NCI-H82 treated with DMSO at 0.1 percent for 48 hours (cell line): ENCODE data around the gene OTOGL.
"Not testable (repeated sequence)": the region's sequence is repeated elsewhere in the genome, so short reads cannot be mapped to it uniquely, and the experiment has no call there.

Experiments used
- DNase-seq: peaks from one replicate; lab custom pipeline; 2025; ENCODE audit not compliant: unreplicated experiment; lab: John Stamatoyannopoulos, UW

The OTOGL gene, protein sequence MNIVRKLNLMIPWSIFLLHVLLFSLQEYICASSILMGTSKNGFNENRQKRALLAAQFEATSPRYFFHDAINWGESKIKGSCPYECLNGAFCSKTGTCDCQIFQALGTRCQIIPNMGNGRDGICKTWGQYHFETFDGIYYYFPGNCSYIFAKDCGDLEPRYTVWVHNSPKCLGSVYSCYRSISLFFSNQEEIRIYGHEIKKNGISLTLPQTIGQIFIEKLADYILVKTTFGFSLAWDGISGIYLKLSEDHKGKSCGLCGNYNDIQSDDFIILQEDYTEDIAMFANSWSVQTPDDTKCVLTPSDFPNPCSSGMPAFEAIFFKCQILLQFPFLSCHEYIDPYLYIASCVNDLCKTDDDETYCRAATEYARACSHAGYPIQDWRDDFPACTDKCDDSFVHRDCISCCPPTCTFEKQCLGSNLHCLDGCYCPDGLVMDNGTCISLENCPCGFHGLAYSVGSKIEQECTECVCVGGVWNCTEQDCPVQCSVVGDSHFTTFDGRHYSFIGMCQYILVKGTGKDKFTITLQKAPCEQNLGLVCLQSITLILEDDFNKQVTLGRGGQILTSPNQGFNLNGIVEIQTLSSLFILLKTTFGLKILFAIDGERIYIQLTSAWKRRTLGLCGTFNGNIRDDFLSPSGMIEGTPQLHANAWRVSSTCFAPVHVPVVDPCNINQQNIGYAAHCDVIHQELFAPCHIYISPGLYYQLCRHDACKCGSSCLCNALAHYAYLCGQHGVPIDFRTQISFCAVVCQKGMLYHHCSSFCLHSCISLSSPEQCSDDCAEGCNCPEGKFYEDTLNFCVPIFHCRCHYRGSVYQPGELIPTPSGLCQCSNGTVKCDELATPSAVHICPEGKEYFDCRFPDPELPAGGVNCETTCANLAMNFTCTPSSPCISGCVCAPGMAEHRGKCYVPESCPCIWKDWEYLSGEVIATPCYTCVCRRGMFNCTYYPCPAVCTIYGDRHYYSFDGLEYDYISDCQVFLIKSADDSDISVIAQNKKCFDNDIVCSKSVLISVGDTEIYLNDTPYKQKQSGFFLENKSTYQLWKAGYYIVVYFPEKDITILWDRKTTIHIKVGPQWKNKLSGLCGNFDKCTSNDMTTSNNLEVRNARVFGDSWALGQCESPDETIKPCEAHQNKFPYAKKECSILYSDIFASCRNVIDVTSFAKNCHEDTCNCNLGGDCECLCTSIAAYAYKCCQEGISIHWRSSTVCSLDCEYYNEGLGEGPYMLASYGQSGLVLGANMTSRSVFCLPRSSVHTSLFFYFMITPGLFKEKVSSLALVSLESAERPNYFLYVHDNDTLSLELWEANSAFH (N-terminal part only)

DNA sequence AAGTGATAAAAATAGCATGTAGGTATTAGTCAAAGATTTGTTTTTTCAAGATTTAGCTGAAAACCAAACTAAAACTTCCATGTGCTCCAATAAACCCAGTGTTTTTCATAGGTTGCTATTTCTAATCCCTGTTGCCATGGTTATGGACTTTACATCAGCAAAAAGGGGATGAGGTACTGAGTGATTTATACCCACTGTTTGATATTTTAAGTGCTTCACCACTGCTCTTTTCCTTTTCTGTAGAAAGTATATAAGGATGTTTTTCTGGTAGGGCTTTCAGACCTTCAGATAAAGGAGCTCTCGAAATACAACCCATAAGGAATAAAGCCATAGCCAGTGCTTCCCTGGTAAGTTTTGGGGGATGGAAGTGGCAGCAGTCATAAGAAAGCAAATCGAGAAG, at the start of gene OTOGL:
Gene OTOGL, plus strand, starts transcription at position 279 of the 400 bp plus-strand sequence. CDS start 109,895 bp downstream, outside the sequence.
- no peak for DNase-seq

DNA sequence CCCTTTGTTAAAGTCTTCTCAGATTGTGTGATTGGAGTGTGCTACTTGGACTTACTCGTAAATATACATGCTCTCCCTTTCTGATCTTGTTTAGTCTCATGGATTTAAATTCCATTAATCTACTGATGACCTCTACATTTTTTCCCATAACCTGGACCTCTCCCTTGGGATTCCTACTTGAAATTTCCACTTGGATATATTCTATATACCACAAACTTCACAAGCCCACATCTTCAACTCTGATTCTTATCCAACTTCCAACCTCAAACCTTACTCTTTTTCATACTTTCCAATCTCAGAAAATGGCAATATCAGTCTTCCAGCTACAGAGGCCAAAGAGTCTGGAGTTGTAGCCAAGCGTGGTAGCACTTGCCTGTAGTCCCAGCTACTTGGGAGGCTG, 49.1 kb upstream of the OTOGL start:
- no peak for DNase-seq

- DNase-seq: no peak
These were observed 46.1 kb upstream of the OTOGL start for GRCh38 chr12:80053051-80053790.

DNA sequence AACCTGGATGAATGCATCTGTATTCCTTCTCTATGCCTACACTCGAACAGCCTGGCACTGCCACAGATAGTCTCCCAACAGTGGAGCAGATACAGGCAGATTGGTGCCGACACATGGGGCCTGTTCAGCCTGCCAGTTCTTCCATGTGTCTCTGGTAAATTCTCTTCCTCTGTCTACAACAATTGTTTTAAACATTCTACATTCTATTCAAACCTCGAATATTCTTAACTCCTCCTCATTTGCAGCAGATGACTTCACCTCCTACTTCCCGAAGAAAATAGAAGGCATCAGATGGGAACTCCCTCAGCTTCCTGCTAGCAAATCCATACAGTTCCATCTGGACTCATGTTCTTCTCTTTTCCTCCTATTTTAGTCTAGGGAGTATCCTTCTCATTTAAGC, 43.1 kb upstream of the OTOGL start:
- no peak for DNase-seq

GRCh38 chr12:80056845-80057244, 42.5 kb upstream of the OTOGL start:
- no peak for DNase-seq

GRCh38 chr12:80058586-80058985, 40.8 kb upstream of the OTOGL start:
- DNase-seq: no peak

DNA sequence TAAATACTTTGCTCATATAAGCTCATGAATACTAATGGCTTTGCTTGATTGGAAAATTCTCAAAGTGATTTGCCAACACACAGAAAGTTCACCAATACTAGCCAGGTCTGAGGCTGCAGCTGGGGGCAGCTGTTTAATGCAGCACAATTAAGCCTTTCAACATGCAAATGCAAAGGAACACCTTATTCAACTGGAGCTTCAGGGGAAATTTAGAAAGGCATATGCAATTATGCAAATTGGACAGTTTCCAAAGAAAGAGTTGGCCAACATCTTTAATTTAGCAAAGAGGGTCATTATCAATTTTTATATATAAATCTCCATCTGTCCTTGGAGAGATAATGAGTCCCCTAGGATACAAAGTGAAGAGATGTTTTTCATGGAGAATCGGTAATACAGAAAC, 40.2 kb upstream of the OTOGL start:
- DNase-seq: no peak

DNA sequence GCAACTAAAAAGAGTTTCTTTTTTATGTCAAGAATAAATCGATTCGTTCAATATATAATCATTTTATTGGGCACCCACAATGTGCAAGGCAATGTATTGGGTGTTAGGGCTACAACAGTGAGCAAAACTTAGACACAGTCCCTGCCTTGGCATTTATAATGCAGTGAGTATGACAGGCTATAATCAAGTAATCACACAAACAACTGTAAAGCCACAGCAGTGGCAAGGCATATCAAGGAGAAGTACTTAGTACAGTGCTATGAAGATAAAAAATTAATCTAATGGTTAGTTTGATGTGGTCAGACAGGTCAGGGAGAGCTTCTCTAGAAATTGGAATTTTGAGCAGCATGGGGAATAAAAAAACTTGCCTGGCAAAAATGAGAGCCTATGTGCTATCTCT, 39.5 kb upstream of the OTOGL start:
- DNase-seq: no peak

GRCh38 chr12:80064269-80064668, 35.1 kb upstream of the OTOGL start:
- DNase-seq: no peak

GRCh38 chr12:80064951-80065350, 34.4 kb upstream of the OTOGL start:
- DNase-seq: no peak

DNA sequence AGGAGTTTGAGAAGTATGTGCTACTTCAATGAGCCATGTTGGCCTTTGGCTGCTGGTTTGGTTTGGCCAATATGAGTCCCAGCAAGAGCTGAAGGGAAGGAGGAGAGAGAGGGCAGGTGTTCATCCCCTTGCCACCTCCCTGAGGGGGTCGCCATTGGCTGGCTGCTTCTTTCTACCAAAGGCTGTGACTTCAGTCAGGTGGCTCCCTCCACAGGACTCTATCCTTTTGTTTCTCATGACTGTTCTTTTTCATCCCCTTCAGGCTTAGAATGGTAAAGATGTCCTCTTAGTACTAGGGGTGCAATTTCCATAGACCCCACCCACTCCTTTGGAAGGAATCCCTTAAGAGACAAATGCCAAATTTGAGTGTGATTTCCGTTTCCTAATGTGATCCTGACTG, 31.2 kb upstream of the OTOGL start:
- no peak for DNase-seq

GRCh38 chr12:80083892-80084614, 15.3 kb upstream of the OTOGL start:
- DNase-seq: not testable (repeated sequence)

DNA sequence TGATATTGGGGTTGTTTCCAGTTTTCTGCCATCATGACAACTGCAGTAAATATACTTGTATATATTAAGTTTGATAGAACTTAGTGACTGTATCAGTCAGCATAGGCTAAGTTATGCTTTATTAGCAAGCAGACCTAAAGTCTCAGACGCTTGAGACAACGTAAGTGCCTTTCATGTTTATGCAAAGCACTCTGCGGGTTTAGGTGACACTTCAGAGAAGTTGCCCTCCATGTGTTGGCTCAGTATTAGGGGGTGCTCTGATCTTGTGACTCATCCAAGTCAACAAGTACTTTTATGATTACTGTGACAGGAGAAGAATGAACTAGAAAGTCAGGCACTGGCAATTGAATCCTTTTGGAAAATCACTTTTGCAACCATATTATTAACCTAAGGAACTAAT, 13.3 kb upstream of the OTOGL start:
- DNase-seq: no peak

GRCh38 chr12:80087486-80088213, 11.7 kb upstream of the OTOGL start:
- no peak for DNase-seq

DNA sequence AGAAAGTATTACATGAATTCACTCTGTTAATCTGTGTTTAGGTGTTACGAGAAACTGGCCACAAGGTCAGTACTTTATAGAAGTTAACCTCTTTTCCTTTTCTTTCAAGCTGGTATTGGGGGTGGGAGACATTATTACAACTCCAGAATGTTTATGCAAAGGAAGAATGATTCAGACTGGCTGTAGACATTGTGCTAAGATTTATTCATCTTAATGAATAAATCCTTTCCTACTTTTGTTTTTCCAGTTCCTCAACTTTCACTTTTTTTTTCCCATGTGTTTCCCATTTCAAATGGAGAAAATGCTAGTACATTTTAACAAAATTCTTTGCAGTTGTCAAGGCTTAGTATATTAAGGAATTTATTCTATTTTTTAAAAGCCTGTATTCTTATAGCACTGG, 1.3 kb downstream of the OTOGL start:
- no peak for DNase-seq

DNA sequence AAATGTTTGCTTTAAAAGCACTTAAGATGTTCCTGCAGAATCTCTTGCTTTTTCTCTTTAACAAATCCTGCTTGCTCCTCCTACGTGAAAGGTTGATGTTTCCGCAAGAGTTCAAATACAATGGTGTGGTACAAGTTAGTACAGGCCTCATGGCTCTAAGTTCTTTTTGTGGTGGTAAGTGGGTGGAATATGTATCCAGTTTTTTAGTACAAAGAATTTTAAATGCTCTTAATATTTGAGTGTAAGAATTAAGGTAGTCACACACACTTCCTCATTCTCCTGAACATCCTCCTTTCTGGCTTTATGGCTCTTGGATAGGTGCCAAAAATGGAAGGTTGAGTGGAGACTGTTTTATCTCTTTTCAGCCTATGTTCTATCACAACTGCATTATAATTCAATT, 1.8 kb downstream of the OTOGL start:
- DNase-seq: no peak

GRCh38 chr12:80107221-80107620, 7.9 kb downstream of the OTOGL start:
- no peak for DNase-seq

DNA sequence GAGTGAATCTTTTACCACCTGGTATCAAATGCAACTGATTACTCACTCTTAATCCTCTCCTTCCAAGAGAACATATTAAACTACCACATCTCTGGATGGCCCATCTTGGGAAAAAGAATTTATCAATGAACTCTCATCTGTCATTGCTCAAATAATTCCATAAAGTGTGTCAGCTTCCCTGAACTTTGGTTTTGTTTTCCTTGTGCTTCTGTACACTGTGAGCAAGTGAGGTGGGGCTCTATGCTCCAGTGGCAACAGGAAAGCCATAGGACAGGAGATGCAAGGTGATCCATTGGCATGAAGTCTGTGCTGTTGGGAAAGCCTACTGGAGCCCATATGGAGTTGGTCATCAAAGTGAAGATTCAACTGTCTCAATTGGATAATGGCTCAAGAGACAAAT, 17.4 kb downstream of the OTOGL start:
- no peak for DNase-seq
